NCI-H1048 (cell line): ENCODE data around the gene PPP6R3.
"Not testable (repeated sequence)": the region's sequence is repeated elsewhere in the genome, so short reads cannot be mapped to it uniquely, and the experiment has no call there.

Experiments used
- DNase-seq: peaks from one replicate; lab custom pipeline; 2025; lab: John Stamatoyannopoulos, UW

Gene PPP6R3

DNA sequence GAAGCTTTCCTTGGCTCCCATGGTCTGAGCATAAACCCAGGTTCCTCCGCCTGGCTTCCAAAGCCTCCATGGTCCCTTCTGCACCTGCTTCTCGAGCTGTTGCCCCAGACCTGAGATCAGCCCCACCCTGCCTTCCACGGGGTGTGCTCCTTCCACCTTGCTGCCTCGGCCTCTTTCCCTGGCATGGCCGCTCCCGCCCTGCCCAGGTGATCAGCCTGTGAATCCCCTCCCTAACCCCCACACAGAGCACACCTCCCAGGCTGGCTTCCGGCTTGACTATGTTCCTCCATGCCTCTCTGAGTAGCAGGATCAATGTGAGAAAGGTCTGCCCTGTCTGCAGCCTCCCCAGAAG lies 2.7 kb upstream of the PPP6R3 start:
- no peak for DNase-seq

DNA sequence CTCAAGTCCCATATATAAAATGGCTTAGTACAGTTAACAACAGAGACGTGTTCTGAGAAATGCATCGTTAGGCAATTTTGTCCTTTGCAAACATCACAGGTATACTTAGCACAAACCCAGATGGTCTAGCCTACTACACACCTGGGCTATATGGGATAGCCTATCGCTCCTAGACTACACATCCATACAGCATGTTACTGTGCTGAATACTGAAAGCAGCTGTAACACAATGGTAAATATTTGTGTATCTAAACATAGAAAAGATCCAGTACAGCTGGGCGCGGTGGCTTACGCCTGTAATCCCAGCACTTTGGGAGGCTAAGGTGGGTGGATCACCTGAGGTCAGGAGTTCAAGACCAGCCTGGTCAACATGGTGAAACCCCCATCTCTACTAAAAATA lies 2.2 kb upstream of the PPP6R3 start:
- DNase-seq, result not testable (repeated sequence)

DNA sequence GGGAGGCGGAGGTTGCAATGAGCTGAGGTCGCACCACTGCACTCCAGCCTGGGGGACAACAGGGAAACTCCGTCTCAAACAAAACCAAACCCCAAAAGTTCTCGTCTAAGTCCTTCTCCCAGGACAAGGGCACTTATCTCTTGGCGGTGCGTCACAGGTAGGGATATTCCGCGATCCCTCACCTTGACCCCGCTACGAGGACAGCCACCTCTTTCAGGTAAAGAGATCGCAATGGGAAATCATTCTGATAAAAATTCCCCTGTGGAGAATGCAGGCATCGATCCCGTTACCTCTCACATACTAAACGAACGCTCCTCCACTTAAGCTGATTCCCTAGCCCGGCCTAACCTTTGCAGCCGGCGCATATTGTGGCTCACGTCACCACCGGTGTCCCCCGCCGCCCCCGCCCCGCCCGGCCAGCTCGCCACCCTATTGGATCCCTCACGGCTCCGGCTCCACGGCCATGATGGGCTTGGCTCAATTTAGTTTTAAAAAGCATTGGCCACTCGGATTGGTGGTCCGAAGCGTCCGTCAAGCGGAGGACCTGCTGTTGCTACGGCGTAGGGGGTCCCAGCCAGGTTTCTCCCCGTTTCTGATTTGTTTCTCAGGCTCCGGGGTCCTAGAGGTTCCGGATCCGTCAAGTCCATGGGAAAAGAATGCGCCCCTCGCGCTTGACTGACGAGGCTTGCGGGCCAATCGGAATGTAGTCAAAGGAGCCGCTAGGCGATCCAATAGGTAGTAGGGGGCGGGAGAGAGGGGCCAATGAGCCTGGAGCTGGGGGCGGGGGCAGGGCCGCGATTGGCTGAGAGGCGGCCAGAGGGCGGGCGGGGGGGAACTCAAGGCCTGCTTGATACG lies 439 bp upstream of the PPP6R3 start:
- peak; percentile 99 for DNase-seq

DNA sequence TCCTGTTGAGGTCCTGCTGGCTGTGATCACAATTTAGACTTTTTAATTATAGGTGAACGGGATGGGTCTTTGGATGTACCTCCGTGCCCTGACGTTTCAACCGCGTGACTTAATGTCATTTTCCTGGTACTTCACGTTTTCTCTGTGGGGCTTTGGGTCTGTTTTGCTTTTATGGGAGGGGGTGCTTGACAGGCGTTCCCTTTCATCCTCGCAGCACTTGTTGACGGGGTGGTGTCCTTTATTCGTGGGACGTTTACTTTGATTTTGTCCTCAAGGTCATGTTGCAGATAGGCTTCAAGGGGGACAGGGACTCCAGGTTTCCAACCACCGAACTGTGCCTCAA lies 994 bp downstream of the PPP6R3 start:
- DNase-seq, result no peak

DNA sequence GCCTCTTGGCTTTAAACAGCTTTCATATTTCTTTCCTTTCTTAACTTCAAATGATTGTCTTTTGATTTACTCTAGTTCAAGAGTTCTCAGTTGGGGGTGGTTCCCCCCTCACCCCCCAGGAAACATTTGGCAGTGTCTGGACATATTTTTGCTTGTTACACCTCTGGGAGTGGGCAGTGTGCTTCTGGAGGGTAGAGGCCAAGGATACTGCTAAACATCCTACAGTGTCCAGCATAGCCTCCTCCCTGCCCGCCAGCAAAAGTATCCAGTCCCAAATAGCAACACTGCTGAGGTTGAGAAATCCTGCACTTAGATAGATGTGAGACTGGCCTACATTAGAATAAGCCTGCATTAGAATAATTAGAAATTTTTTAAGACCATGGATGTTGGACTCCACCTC lies 3.2 kb downstream of the PPP6R3 start:
- no peak for DNase-seq

DNA sequence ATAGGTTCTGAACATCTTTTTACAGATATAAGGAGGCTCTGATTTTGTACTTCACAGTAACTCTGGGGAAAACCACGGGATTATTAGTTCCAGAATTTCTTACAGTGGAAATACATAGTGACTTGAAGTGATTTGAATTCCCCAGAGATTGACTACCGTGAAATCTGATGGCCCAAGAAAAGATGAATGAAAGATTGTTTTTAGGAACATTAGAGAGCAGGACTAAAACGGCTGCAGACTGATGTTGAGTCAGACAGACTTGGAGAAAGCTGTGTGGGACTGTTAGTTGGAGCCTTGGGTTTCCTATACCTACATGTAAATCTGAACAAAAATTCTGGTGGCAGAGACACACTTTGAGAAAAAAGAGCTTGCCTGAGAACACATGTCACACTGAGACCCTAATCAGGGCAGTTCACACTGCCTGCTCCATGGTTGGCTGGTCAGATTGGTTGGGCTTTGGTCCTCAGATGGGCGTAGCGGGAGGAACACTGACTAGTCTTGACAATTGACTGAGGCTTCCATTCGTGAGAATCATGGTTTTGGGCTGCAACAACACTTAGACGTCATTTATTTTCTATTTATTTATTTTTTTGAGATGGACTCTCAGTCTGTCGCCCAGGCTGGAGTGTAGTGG lies 6.8 kb downstream of the PPP6R3 start:
- no peak for DNase-seq

DNA sequence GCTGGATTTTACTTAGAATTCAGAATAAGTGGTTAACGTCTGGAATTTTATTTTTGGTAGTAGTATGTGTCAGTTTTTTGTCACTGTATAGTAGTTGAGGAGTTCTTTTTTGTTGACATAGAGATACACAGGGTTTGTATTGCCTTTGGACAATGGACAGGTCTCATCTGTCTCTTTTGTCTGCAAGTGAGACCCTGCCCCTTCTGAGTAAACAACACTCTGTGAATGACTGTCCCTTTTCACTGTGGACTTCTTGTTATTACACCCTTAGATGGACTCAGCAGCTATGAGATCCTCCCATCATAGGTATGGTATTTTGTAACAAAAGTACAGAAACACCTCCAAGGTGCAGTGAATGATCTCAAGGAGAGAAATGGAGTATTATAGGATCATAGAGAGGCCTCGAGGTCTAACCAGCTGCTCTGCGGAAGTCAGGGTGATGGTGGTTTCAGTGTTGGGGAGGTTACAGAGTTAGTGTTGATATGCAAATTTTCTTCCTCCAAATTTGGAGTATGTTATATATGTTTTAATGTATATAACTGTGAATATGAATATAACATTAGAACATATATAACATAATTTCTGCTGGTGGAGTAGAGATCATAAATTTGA lies 7.8 kb downstream of the PPP6R3 start:
- DNase-seq, result no peak

DNA sequence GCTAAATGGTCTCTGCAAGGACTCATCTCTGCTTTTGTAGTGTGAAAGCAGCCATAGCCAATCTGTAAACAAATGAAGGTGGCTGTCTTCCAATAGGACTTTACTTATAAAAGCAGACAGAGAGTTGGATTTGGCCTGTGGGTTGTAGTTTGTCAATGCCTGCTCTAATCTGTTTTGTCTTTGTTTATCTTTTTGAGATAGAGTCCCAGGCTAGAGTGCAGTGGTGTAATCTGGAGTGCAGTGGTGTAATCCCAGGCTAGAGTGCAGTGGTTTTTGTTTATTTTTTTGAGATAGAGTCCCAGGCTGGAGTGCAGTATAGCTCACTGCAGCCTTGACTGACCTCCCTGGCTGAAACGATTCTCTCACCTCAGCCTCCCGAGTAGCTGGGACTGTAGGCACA lies 8.6 kb downstream of the PPP6R3 start:
- no peak for DNase-seq

DNA sequence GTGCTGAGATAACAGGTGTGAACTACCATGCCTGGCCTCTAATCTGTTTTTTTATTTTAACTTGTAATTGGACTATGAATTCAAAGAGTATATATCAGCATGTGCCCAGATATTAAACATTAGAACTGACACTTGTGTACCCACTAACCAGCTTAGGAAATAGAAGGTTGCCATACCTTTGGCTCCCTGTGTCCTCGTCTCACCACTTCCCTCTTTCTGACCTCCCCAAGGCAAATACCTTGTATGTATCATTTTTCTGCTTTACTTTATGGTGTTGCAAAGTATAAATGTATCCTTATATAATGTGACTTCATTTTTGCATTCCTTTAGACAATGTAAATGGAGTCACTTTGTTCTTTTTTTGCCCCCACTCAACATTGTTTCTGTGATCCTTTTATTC lies 9.1 kb downstream of the PPP6R3 start:
- DNase-seq, result no peak

DNA sequence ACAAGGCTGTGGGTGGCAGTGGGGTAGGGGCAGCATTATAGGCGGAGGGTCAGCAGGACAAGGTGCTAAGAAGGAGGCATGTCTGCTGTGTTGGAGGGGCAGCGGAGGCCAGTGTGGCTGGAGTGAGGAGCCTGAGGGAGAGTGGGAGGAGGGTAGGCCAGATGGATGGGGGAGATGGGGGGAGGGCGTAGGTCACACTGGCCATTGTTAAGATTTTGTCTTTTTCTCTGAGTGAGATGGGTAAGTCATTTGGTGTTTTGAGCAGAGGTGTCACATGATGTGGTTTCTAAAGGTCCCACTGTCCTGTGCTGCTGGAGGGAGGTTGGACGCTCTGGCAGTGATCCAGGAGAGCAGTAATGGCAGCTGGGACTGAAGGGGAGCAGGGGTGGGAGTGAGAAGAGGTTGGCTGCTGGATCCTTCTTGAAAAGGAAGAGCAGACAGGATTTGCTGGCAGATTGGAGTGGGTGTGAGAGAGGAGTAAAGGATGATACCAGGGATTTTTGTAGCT lies 9.8 kb downstream of the PPP6R3 start:
- DNase-seq, result no peak

DNA sequence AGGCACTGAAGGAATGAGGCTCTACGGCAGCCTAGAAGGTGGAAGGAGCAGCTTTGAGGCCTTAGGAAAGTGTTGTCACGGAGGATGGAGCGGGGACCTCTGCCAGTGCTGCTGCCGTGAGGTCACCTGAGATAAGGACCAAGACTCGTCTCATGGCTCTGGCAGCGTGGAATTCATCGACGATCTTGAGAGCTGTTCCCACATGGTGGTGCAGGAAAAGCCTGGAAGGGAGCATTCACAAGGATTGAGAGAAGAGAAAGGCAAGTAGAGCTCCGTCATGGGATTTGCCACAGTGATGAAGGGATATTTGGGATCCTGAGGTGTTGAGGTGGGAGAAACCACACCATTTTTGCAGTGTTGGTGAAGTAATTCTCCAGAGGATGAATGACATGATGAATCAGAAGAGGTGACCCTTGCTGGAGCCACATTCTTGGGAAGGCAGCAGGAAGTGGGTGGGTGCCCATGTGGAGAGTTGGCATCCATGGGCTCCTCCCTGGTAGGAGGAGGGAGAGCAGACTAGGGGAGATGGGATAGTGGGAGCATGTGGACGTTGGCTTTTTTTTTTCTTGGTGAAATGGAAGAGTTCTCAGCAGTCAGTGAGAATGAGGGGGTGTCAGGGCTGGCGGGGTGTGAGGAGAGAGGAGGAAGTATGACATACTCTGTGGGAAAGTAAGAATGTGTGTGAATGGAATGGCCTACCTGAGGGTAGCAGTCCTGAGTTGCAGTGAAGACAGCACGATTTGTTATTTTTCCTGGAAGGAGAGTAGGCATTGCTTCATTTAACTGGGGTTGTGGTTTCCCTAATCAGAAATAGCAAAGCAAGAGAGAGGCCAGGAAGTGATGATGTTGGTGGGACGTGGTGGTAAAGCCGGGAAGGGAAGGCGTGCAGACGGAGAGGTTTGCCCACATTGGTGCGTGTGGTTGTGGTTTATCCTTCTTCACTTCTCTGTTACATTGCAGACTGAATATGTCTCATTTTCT lies 11.1 kb downstream of the PPP6R3 start:
- no peak for DNase-seq

DNA sequence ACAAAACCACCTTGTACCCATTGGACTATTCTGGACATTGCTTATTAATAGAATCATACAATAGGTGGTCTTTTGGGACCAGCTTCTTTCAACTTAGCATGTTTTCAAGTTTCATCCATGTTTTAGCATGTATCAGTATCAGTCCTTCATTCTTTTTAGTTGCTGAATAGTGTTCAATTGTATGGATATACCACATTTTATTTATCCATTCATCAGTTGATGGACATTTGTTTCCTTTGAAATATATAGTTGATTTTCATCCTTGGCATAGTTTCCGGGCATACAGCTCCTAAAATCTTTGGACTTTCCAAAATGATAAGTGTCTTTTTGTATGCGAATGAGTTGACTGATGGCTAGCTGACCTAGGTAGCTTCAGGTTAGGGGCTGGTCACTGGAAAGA lies 12.2 kb downstream of the PPP6R3 start:
- no peak for DNase-seq

DNA sequence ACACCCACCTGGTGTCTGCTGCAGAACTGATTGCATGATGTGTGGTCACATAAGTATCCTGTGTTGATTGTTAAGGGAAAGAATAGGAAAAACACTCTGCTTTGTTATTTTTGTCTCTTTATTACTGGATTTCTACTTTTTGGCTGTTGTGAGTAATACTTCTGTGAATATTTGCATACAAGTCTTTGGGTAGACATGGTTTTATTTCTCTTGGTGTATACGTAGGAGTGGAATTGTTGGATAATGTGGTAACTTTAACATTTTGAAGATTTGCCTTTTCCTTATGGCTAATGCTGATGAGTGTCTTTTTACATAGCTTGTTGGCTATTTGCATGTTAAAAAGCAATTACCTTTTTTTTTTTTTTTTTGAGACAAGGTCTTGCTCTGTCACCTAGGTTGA lies 13.1 kb downstream of the PPP6R3 start:
- no peak for DNase-seq

DNA sequence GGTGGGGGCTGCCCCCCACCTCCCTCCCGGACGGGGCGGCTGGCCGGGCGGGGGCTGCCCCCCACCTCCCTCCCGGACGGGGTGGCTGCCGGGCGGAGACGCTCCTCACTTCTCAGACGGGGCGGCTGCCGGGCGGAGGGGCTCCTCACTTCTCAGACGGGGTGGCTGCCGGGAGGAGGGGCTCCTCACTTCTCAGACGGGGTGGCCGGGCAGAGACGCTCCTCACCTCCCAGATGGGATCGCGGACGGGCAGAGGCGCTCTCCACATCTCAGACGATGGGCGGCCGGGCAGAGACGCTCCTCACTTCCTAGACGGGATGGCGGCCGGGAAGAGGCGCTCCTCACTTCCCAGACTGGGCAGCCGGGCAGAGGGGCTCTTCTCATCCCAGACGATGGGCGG lies 15.1 kb downstream of the PPP6R3 start:
- not testable (repeated sequence) for DNase-seq

DNA sequence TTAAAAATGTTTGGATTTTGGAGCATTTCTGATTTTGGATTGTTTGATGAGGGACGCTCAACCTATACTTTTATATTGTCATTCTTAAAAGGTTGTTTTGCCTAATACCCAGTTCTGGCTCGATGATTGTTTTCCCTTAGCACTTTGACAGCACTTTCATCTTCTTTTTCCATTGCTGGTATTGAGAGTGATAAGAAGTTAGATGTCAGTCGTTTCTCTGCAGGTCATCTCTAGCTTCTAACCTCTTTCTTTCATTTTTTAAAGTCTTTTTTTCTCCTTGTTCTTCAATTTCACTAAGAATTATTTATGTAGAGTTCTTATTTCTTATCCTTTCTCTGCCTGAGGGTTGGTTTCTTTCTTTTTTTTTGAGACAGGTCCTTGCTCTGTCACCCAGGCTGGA lies 18.8 kb downstream of the PPP6R3 start:
- no peak for DNase-seq

DNA sequence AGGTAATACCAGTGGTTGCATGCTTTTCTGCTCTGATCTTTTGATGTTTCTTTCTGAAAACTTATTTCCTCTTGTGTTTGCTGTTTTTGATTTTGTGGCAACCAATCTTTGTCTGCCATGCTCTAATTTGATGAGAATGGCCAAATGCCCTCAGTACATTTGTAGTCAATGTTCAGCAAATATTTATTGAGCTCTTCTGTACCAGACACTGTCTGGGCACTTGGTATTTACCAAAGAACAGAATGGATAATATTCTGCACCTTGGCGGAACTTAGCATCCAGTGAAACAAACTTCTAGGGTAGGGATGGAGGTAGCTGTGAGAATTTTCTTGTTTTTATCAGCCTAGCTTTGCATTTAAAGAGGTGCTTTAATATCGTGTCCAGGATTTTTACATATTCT lies 19.6 kb downstream of the PPP6R3 start:
- DNase-seq, result no peak

DNA sequence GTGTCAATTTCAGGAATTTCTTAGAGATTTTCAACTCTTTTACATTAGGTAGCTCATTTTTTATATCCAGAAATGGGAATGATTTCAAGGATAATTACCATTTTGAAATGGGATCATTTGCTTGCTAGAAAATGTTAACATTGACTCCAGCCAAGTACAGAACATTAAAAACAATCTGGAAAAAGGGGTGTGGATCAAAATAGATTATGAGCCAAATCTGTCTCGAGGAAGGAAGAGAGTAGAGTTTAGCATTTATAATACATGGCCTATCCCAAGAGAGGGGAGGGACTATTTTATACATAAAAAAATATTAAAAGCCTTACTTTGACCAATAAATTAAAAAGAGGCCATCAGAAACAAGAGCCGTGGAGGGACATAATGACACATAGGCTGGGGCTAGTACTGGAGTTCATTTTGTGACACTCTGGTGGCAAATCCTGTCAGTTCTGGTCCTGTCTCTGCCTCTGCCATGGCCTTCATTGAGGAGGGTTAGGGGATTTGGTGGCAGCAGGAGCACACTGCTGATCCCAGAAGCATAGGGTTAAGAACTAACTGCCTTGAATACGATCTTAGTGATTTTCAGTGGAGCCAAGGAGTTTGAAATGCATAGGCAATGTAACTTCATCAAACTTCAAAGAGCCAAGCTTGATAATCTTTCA lies 20.4 kb downstream of the PPP6R3 start:
- DNase-seq, result no peak

DNA sequence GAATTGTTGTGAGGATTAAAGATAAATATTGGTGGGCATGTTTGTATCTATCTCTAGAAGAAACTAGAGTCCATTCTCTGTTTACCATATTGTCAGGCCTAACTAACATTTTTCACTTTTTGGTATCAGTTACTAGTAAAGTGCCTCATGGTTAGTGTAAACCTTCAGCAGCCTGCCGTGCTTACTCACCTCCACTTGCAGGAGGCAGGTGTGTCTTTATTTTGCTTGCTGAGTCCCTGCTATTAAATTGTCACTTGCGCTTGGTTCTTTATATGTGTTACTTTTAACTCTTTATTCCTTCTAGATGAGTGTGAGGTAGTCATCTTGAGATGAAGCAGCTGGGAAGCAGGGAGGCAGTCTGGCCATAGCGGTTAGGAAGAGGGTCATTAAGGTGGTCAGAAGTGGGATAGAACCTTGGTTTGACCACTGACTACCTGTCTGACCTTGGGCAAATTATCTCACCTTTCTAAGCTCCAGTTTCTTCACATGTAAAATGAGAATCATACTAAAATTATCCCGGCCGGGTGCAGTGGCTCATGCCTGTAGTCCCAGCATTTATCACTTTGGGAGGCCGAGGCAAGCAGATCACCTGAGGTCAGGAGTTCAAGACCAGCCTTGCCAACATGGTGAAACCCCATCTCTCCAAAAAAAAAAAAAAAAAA lies 21.2 kb downstream of the PPP6R3 start:
- DNase-seq, result no peak

DNA sequence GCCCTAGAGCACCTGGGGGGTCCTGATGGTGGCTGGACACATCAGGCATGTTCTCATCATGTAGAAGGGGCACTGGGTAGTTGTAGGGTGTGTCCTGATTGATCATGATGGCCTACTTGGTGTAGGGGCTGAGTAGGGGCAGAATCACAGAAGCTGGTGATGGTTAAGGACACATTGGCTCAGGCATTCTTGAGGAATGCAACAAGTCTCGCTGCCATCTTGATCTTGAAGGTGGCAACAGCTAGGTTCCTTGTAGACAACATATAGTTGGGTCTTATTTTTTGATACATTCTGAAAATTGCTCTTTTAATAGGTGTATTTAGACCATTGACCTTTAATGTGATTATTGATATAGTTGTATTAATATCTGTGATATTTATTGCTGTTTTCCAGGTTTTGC lies 28.1 kb downstream of the PPP6R3 start:
- no peak for DNase-seq

DNA sequence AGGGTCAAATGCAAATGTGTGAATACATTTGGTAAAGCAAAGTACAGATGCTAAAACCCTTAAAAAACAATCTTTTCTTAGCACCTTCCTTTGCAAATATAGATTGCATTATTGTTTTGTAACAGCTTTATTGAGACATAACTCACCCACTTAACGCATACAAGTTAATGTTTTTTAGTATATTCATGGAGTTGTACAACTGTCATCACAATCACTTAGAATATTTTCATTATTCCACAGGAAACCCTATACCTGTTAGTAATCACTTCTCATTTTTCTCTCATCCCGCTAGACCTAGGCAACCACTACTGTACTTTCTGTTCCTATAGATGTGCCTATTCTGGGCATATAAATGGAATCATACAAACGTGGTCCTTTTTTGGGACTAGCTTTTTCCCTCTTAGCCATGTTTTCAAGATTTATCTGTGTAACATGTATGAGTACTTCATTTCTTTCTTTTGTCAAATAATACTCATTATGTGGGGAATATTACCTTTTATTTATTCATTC lies 34.7 kb downstream of the PPP6R3 start:
- DNase-seq, result no peak

DNA sequence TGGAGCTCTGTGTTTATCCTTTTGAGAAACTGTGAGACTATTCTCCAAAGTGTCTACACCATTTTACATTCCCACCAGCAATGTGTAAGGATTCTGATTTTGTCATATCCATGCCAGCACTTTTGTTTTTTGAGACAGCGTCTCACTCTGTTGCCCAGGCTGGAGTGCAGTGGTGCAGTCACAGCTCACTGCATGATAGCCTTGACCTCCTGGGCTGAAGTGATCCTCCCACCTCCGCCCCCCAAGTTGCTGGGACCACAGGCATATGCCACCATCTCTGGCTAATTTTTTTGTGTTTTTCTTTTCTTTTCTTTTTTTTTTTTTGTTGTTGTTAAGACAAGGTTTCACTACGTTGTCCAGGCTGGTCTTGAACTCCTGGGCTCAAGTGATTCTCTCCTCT lies 35.3 kb downstream of the PPP6R3 start:
- DNase-seq, result no peak
